Stimulated activated CD8-positive, alpha-beta memory T cell treated with anti-CD3 and anti-CD28 coated beads, Interleukin-12 subunit alpha, Interleukin-12 subunit beta, amount 100 ng/mL, for 24 hours (primary cell): Measurements from ENCODE around the gene VPS39.

Experiments used
- DNase-seq: peaks from one replicate; pipeline ENCODE4 v3.0.0-alpha.2; 2020; ENCODE audit errors: extremely low read depth

Gene VPS39

GRCh38 chr15:42198516-42198915 lies 9.6 kb downstream of the VPS39 start:
- no peak for DNase-seq

- DNase-seq: no peak
Measured at GRCh38 chr15:42194513-42194912, 13.6 kb downstream of the VPS39 start.

GRCh38 chr15:42193383-42193782 lies 14.7 kb downstream of the VPS39 start:
- DNase-seq: no peak

GRCh38 chr15:42191610-42192346 lies 16.3 kb downstream of the VPS39 start:
- DNase-seq: no peak

GRCh38 chr15:42190370-42190769 lies 17.7 kb downstream of the VPS39 start:
- DNase-seq: no peak

GRCh38 chr15:42185801-42186200 lies 22.3 kb downstream of the VPS39 start:
- no peak for DNase-seq

GRCh38 chr15:42184736-42185135 lies 23.4 kb downstream of the VPS39 start:
- DNase-seq: no peak

GRCh38 chr15:42184296-42184695 lies 23.8 kb downstream of the VPS39 start:
- DNase-seq: no peak

- no peak for DNase-seq
Measured at GRCh38 chr15:42182961-42183360, 25.1 kb downstream of the VPS39 start.

GRCh38 chr15:42182328-42182886 lies 25.7 kb downstream of the VPS39 start:
- DNase-seq: no peak

- no peak for DNase-seq
Measured at GRCh38 chr15:42178056-42178455, 30.0 kb downstream of the VPS39 start.

- DNase-seq: no peak
Measured at GRCh38 chr15:42175671-42176070, 32.4 kb downstream of the VPS39 start.

- no peak for DNase-seq
Measured at GRCh38 chr15:42172475-42172874, 35.6 kb downstream of the VPS39 start.

GRCh38 chr15:42171795-42172194 lies 36.3 kb downstream of the VPS39 start:
- DNase-seq: no peak

- no peak for DNase-seq
Measured at GRCh38 chr15:42171122-42171521, 37.0 kb downstream of the VPS39 start.

- no peak for DNase-seq
Measured at GRCh38 chr15:42166225-42166940, 41.7 kb downstream of the VPS39 start.

- DNase-seq: no peak
Measured at GRCh38 chr15:42165106-42165505, 43.0 kb downstream of the VPS39 start.

GRCh38 chr15:42163947-42164550 lies 44.1 kb downstream of the VPS39 start:
- DNase-seq: no peak

- no peak for DNase-seq
Measured at GRCh38 chr15:42163291-42163690, 44.8 kb downstream of the VPS39 start.

- DNase-seq: no peak
Measured at GRCh38 chr15:42160136-42160535, 48.0 kb downstream of the VPS39 start.

- DNase-seq: no peak
Measured at GRCh38 chr15:42159381-42160015, 48.6 kb downstream of the VPS39 start.

- no peak for DNase-seq
Measured at GRCh38 chr15:42158941-42159340, 49.2 kb downstream of the VPS39 start.
